ENCODE data around the gene LSS. TPM values are rescaled to one million over a fixed set of nuclear protein-coding genes. Genes with fewer than 3 reads are reported as not detected.
"Not testable (repeated sequence)": the region's sequence is repeated elsewhere in the genome, so short reads cannot be mapped to it uniquely, and the experiment has no call there.

The LSS gene
- total RNA-seq, 1 donor from 2014 or later: 91.0 TPM

- DNase-seq (no peak), ATAC-seq (no peak)
- no peak overlapping the region for H3K27ac ChIP-seq
- H3K4me3 ChIP-seq: no peak overlapping the region
- no peaks in the 10 kb centered on the region for H3K4me1 ChIP-seq
- intact Hi-C loops (cut with DNase I): no loop called here
- H3K27me3 ChIP-seq (ENCODE audit: low read depth): no peaks in the 10 kb centered on the region
- no peaks in the 10 kb centered on the region for H3K9me3 ChIP-seq
- TF ChIP-seq, protein P1, sequence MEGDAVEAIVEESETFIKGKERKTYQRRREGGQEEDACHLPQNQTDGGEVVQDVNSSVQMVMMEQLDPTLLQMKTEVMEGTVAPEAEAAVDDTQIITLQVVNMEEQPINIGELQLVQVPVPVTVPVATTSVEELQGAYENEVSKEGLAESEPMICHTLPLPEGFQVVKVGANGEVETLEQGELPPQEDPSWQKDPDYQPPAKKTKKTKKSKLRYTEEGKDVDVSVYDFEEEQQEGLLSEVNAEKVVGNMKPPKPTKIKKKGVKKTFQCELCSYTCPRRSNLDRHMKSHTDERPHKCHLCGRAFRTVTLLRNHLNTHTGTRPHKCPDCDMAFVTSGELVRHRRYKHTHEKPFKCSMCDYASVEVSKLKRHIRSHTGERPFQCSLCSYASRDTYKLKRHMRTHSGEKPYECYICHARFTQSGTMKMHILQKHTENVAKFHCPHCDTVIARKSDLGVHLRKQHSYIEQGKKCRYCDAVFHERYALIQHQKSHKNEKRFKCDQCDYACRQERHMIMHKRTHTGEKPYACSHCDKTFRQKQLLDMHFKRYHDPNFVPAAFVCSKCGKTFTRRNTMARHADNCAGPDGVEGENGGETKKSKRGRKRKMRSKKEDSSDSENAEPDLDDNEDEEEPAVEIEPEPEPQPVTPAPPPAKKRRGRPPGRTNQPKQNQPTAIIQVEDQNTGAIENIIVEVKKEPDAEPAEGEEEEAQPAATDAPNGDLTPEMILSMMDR (IDR thresholded peaks at IDR 0.05): no peak
- H3K36me3 ChIP-seq: no peaks in the 10 kb centered on the region
Measured at GRCh38 chr21:46172863-46173528, 55.6 kb downstream of the LSS start.

GRCh38 chr21:46171996-46172862, 56.3 kb downstream of the LSS start:
- no peaks in the 10 kb centered on the region for H3K36me3 ChIP-seq
- ATAC-seq (no peak), DNase-seq (no peak)
- no peak overlapping the region for H3K4me3 ChIP-seq
- TF ChIP-seq, protein P1 (IDR thresholded peaks at IDR 0.05): no peak
- H3K27me3 ChIP-seq (ENCODE audit: low read depth): no peaks in the 10 kb centered on the region
- no peak overlapping the region for H3K27ac ChIP-seq
- H3K4me1 ChIP-seq: no peaks in the 10 kb centered on the region
- intact Hi-C loops (cut with DNase I): no loop called here
- H3K9me3 ChIP-seq: no peaks in the 10 kb centered on the region

- no peaks in the 10 kb centered on the region for H3K27me3 ChIP-seq (ENCODE audit: low read depth)
- TF ChIP-seq, protein P1 (IDR thresholded peaks at IDR 0.05): no peak
- no peak overlapping the region for H3K27ac ChIP-seq
- H3K36me3 ChIP-seq: no peaks in the 10 kb centered on the region
- no peak overlapping the region for H3K4me3 ChIP-seq
- no peaks in the 10 kb centered on the region for H3K4me1 ChIP-seq
- H3K9me3 ChIP-seq: no peaks in the 10 kb centered on the region
- intact Hi-C loops (cut with DNase I): no loop called here
- ATAC-seq (no peak), DNase-seq (no peak)
Measured at GRCh38 chr21:46171585-46171984, 57.0 kb downstream of the LSS start.

DNA sequence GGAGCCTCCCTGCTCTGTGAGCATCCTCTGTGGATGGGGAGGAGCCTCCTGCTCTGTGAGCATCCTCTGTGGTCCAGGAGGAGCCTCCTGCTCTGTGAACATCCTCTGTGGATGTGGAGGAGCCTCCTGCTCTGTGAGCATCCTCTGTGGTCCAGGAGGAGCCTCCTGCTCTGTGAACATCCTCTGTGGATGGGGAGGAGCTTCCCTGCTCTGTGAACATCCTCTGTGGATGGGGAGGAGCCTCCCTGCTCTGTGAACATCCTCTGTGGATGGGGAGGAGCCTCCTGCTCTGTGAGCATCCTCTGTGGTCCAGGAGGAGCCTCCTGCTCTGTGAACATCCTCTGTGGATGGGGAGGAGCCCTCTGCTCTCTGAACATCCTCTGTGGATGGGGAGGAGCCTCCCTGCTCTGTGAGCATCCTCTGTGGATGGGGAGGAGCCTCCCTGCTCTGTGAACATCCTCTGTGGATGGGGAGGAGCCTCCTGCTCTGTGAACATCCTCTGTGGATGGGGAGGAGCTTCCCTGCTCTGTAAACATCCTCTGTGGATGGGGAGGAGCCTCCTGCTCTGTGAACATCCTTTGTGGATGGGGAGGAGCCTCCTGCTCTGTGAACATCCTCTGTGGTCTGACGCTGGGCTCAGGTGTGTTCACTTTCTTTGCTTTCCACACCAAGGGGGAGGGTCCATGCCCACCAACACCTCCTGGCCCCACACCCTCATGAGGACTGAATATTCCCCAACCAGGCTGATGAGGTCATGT, 58.0 kb downstream of the LSS start:
- intact Hi-C loops (cut with DNase I); H3K27ac ChIP-seq; H3K4me1 ChIP-seq; H3K36me3 ChIP-seq; DNase-seq; H3K4me3 ChIP-seq; H3K9me3 ChIP-seq; H3K27me3 ChIP-seq (ENCODE audit: low read depth); ATAC-seq: not testable (repeated sequence)

DNA sequence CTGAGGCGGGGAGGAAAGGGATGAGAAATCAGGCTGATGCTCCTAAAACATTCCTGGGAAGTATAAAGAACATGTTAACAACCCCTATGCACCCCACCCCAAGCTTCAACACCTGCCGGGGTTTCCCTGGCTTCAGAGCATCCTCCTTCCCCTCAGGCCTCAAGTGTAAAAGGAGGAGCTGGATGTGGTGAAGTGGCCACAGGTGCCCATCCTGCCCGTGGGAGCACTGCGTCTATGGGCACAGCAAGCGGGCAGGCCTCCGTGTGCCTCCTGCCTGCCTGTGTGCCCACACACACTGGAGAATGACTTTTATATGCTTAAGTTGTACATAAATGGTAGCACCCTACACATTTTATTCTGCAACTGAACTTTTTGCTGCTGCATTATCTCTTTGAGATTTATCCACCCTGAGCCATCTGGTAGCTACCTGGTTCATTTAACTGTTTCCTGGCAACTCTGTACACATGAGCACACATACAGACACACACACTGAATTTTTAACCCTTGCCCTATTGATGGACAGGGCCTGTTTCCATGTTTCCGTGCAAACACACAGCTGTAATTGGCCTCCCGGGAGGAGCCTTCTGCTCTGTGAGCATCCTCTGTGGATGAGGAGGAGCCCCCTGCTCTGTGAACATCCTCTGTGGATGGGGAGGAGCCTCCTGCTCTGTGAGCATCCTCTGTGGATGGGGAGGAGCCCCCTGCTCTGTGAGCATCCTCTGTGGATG, 59.8 kb downstream of the LSS start:
- TF ChIP-seq, protein P1 (IDR thresholded peaks at IDR 0.05): no peak
- no peak for ATAC-seq
- H3K4me1 ChIP-seq: no peaks in the 10 kb centered on the region
- H3K27ac ChIP-seq: no peak overlapping the region
- H3K9me3 ChIP-seq: no peaks in the 10 kb centered on the region
- no peak overlapping the region for H3K4me3 ChIP-seq
- no peaks in the 10 kb centered on the region for H3K27me3 ChIP-seq (ENCODE audit: low read depth)
- H3K36me3 ChIP-seq: no peaks in the 10 kb centered on the region
- intact Hi-C loops (cut with DNase I): no loop called here
- no peak for DNase-seq
